ENCODE data around the gene TMEM179. TPM values are rescaled to one million over a fixed set of nuclear protein-coding genes. Genes with fewer than 3 reads are reported as not detected.

TMEM179 gene
- total and polyA plus RNA-seq, 2 of the 8 experiments (the other 6 are each of a cell fraction or from before 2014, with no cell fraction given) = 2.9 to 4.0 TPM

GRCh38 chr14:104636131-104636530 is 31.6 kb upstream of the TMEM179 start (continued):
- TF ChIP-seq MAX (IDR thresholded peaks at IDR 0.05) (no peak), POU5F1 (IDR thresholded peaks at IDR 0.05; ENCODE audit: low read depth, low read length) (no peak), USF2 (IDR thresholded peaks at IDR 0.05; ENCODE audit: low read length) (no peak)

All from H1 (cell line).